Measurements from ENCODE around the gene RAPGEF1. TPM values are rescaled to one million over a fixed set of nuclear protein-coding genes. Genes with fewer than 3 reads are reported as not detected.

The RAPGEF1 gene
- total RNA-seq, 2 donors from 2014 or later = 170 to 175 TPM

- H3K4me1 Mint-ChIP-seq (ENCODE audit: low read depth) = peaks cover 57% of the 10 kb centered on the region
- H3K4me3 Mint-ChIP-seq = peak overlapping the region; percentile 25 to 47
- no peak for ATAC-seq (replicated peaks in 1 of 2)
Measured at GRCh38 chr9:131628459-131629225, 111.2 kb downstream of the RAPGEF1 start.

GRCh38 chr9:131627648-131628458 lies 112.0 kb downstream of the RAPGEF1 start:
- Mint-ChIP-seq H3K27me3 (ENCODE audit: low read depth) (no peaks in the 10 kb centered on the region), H3K36me3 (ENCODE audit: insufficient read depth in 2 of 2) (peaks cover 2 to 22% of the 10 kb centered on the region in 2 donors), H3K4me3 (peak overlapping the region; percentile 41), H3K9me3 (no peaks in the 10 kb centered on the region), H3K4me1 (ENCODE audit: low read depth) (peaks cover 55% of the 10 kb centered on the region), H3K27ac (peak overlapping the region; percentile 80)
- ATAC-seq (replicated peaks in 1 of 2) (peak; percentile 85), DNase-seq (peak; percentile 66 to 75)

More at GRCh38 chr9:131628459-131629225, 111.2 kb downstream of the RAPGEF1 start:
- H3K9me3 Mint-ChIP-seq = no peaks in the 10 kb centered on the region
- no peaks in the 10 kb centered on the region for H3K27me3 Mint-ChIP-seq (ENCODE audit: low read depth)
- H3K27ac Mint-ChIP-seq = peak overlapping the region; percentile 92
- H3K36me3 Mint-ChIP-seq (ENCODE audit: insufficient read depth in 2 of 2) = peaks cover 4 to 21% of the 10 kb centered on the region in 2 donors
- no peak for DNase-seq

- Mint-ChIP-seq H3K4me1 (ENCODE audit: low read depth) (peaks cover 54% of the 10 kb centered on the region), H3K4me3 (peak overlapping the region; percentile 41), H3K27me3 (ENCODE audit: low read depth) (no peaks in the 10 kb centered on the region), H3K9me3 (no peaks in the 10 kb centered on the region), H3K36me3 (ENCODE audit: insufficient read depth in 2 of 2) (peaks cover 1 to 20% of the 10 kb centered on the region in 2 donors), H3K27ac (peak overlapping the region; percentile 80)
- no peak for ATAC-seq (replicated peaks in 1 of 2)
- DNase-seq = no peak
Measured at GRCh38 chr9:131627326-131627647, 112.6 kb downstream of the RAPGEF1 start.

- H3K4me3 Mint-ChIP-seq = peak overlapping the region in 1 of 2 donors; percentile 57
- no peaks in the 10 kb centered on the region for H3K27me3 Mint-ChIP-seq (ENCODE audit: low read depth)
- H3K27ac Mint-ChIP-seq = peak overlapping the region; percentile 54
- peaks cover 48% of the 10 kb centered on the region for H3K4me1 Mint-ChIP-seq (ENCODE audit: low read depth)
- peaks cover 1 to 24% of the 10 kb centered on the region in 2 donors for H3K36me3 Mint-ChIP-seq (ENCODE audit: insufficient read depth in 2 of 2)
- no peaks in the 10 kb centered on the region for H3K9me3 Mint-ChIP-seq
- DNase-seq = peak; percentile 21 to 39
- ATAC-seq (replicated peaks in 1 of 2) = no peak
Measured at GRCh38 chr9:131625790-131626670, 113.8 kb downstream of the RAPGEF1 start.

DNA sequence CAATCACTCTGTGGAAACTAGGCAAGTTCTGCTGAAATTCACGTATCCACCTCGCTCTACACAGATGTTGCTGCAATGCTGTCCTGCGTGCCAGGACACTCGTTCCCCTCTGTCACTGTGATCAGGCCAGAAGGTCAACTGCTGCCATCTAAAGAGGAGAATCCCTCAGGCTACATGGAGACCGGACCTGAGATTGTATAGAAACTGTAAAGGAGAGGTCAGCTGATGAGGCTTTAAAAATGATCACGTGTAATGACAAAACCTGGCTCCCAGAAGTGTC lies 114.4 kb downstream of the RAPGEF1 start:
- DNase-seq = no peak
- no peaks in the 10 kb centered on the region for H3K9me3 Mint-ChIP-seq
- peaks cover 42% of the 10 kb centered on the region for H3K4me1 Mint-ChIP-seq (ENCODE audit: low read depth)
- no peak overlapping the region for H3K4me3 Mint-ChIP-seq
- H3K27ac Mint-ChIP-seq = no peak overlapping the region
- no peaks in the 10 kb centered on the region for H3K27me3 Mint-ChIP-seq (ENCODE audit: low read depth)
- peaks cover 1 to 24% of the 10 kb centered on the region in 2 donors for H3K36me3 Mint-ChIP-seq (ENCODE audit: insufficient read depth in 2 of 2)
- ATAC-seq (replicated peaks in 1 of 2) = no peak

- DNase-seq (no peak), ATAC-seq (replicated peaks in 1 of 2) (no peak)
- no peak overlapping the region for H3K4me3 Mint-ChIP-seq
- no peaks in the 10 kb centered on the region for H3K27me3 Mint-ChIP-seq (ENCODE audit: low read depth)
- no peaks in the 10 kb centered on the region for H3K9me3 Mint-ChIP-seq
- H3K4me1 Mint-ChIP-seq (ENCODE audit: low read depth) = peaks cover 36% of the 10 kb centered on the region
- peaks cover 1 to 25% of the 10 kb centered on the region in 2 donors for H3K36me3 Mint-ChIP-seq (ENCODE audit: insufficient read depth in 2 of 2)
- H3K27ac Mint-ChIP-seq = no peak overlapping the region
Measured at GRCh38 chr9:131624636-131625507, 115.0 kb downstream of the RAPGEF1 start.

DNA sequence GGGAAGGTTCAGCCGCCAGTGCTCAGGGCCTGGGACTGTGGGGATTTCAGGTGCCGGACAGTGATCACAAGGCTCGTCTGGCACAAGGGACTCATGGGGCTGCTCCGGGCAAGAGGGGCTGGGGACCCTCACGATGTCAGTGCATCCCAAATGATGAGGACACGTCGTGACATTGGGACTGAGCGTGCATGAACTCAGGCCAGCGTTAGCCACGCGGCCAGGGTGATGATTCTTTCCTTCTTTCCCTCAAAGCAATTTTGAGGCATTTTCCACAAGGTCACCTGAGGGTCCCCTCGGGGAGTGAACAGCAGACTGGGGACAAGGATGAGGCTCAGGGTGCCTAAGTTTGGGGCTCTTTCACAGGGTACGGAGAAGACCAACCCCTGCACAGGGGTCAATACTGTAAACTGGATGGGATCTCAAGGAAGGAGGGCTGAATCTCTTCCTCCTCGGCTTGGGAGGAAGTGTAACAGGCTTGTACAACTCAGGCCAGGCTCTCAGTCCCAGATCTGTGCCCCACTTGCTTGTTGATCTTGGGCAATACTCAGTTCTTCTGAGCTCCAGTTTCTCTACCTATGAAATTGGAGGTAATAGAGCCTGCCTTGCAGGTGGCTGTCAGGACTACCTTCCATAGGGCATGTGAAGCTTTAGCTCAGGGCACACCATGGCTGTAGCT lies 116.1 kb downstream of the RAPGEF1 start:
- H3K4me1 Mint-ChIP-seq (ENCODE audit: low read depth) = peaks cover 26% of the 10 kb centered on the region
- H3K9me3 Mint-ChIP-seq = no peaks in the 10 kb centered on the region
- DNase-seq (no peak), ATAC-seq (replicated peaks in 1 of 2) (no peak)
- peaks cover 1 to 32% of the 10 kb centered on the region in 2 donors for H3K36me3 Mint-ChIP-seq (ENCODE audit: insufficient read depth in 2 of 2)
- no peak overlapping the region for H3K4me3 Mint-ChIP-seq
- peak overlapping the region; percentile 29 for H3K27ac Mint-ChIP-seq
- no peaks in the 10 kb centered on the region for H3K27me3 Mint-ChIP-seq (ENCODE audit: low read depth)

DNA sequence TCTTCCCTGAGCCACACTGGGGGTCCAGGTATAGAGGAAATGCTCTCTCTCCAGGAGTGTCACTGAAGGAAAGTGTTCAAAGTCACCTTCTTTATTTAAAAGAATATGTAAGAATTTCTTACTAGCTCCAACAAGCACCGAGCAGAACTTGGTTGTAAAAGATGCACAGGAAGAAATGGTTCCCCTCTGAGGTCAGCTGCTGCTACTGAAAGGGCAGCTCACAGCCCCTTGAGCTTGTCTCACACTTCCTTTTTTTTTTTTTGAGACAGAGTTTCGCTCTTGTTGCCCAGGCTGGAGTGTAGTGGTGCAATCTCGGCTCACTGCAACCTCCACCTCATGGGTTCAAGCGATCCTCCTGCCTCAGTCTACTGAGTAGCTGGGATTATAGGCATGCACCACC lies 117.4 kb downstream of the RAPGEF1 start:
- Mint-ChIP-seq H3K27me3 (ENCODE audit: low read depth) (no peaks in the 10 kb centered on the region), H3K4me1 (ENCODE audit: low read depth) (peaks cover 15% of the 10 kb centered on the region), H3K4me3 (no peak overlapping the region), H3K36me3 (ENCODE audit: insufficient read depth in 2 of 2) (peaks cover 1 to 34% of the 10 kb centered on the region in 2 donors), H3K9me3 (no peaks in the 10 kb centered on the region), H3K27ac (no peak overlapping the region)
- DNase-seq (no peak), ATAC-seq (replicated peaks in 1 of 2) (no peak)

- no peak overlapping the region for H3K4me3 Mint-ChIP-seq
- H3K27me3 Mint-ChIP-seq (ENCODE audit: low read depth) = no peaks in the 10 kb centered on the region
- ATAC-seq (replicated peaks in 1 of 2) (no peak), DNase-seq (no peak)
- peaks cover 3 to 33% of the 10 kb centered on the region in 2 donors for H3K36me3 Mint-ChIP-seq (ENCODE audit: insufficient read depth in 2 of 2)
- peaks cover 11% of the 10 kb centered on the region for H3K4me1 Mint-ChIP-seq (ENCODE audit: low read depth)
- peak overlapping the region; percentile 51 for H3K27ac Mint-ChIP-seq
- H3K9me3 Mint-ChIP-seq = no peaks in the 10 kb centered on the region
Measured at GRCh38 chr9:131621551-131622358, 118.1 kb downstream of the RAPGEF1 start.

DNA sequence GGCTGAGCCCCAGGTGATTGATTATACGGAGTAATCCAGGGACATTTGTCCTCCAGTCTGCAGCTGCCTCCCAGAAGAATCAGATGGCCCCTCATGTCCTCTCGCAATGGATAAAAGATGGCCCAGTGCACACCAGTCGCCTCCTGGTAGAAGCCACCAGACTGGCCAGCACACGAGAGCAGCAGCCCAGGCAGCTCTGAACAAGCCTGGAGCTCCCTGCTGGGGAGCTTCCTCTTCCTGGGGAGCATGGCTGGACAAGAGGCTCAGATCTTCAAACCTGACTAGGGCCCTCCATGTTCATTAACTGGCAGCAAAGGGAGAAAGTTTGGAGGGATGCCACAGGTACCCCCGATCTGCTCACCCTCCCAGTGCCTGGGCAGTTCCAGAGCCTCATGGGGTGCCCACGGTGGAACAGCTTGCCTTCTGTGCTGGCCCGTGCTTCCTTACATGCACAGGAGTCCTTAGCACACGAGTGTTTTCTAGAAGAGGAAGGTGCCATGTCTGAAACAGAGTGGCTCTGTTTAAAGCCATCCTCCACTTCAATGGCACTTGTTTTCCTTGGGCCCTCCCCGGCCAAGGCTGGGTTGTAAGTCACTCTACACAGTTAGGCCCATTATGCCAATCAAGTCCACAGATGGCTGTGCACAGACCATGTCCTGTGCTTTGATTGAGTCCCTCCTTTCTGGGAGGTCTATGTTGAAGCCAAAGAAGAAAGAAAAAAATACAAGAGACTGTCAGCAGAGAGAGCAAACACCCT lies 118.9 kb downstream of the RAPGEF1 start:
- ATAC-seq (replicated peaks in 1 of 2) (no peak), DNase-seq (no peak)
- Mint-ChIP-seq H3K27me3 (ENCODE audit: low read depth) (no peaks in the 10 kb centered on the region), H3K36me3 (ENCODE audit: insufficient read depth in 2 of 2) (peaks cover 6 to 36% of the 10 kb centered on the region in 2 donors), H3K4me3 (peak overlapping the region in 1 of 2 donors; percentile 45), H3K9me3 (no peaks in the 10 kb centered on the region), H3K4me1 (ENCODE audit: low read depth) (peaks cover 6% of the 10 kb centered on the region), H3K27ac (peak overlapping the region; percentile 51)

GRCh38 chr9:131619680-131620079 lies 120.2 kb downstream of the RAPGEF1 start:
- no peak for DNase-seq
- Mint-ChIP-seq H3K27me3 (ENCODE audit: low read depth) (no peaks in the 10 kb centered on the region), H3K9me3 (no peaks in the 10 kb centered on the region), H3K36me3 (ENCODE audit: insufficient read depth in 2 of 2) (peaks cover 6 to 34% of the 10 kb centered on the region in 2 donors), H3K27ac (no peak overlapping the region), H3K4me1 (ENCODE audit: low read depth) (no peaks in the 10 kb centered on the region), H3K4me3 (no peak overlapping the region)
- ATAC-seq (replicated peaks in 1 of 2) = no peak
